ENCODE data around the gene EHMT2.

GRCh38 chr6:31888276-31889258, 8.9 kb downstream of the EHMT2 start:
- TF ChIP-seq JUN (IDR thresholded peaks at IDR 0.05), result no peak
- no peak for TF ChIP-seq EP300 (IDR thresholded peaks at IDR 0.05)
- peak; percentile 61 for TF ChIP-seq CTCF (IDR thresholded peaks at IDR 0.05)
- TF ChIP-seq CEBPB (IDR thresholded peaks at IDR 0.05), result no peak
- TF ChIP-seq POLR2A (IDR thresholded peaks at IDR 0.05; ENCODE audit: low read length), result no peak
- no peak for TF ChIP-seq MAZ (IDR thresholded peaks at IDR 0.05; ENCODE audit: borderline replicate concordance, low read depth, low read length)
- no peak for TF ChIP-seq KDM1A (IDR thresholded peaks at IDR 0.05; ENCODE audit: low read depth)
- peak; percentile 55; the same call in 2 of the 3 replicates for TF ChIP-seq SMC3 (IDR thresholded peaks at IDR 0.05)
- TF ChIP-seq MYC (IDR thresholded peaks at IDR 0.05; ENCODE audit: borderline replicate concordance, low read length), result no peak
- TF ChIP-seq REST (IDR thresholded peaks at IDR 0.05), result no peak
- TF ChIP-seq NPAS2 (CRISPR knock-in tag; IDR thresholded peaks at IDR 0.05; ENCODE audit: borderline replicate concordance), result no peak
- TF ChIP-seq EHF (CRISPR knock-in tag; IDR thresholded peaks at IDR 0.05), result no peak

Measured in A549 (cell line).